GM18526 (cell line): ENCODE results near the gene RPL37A.

ENCODE experiments used
- POLR2A ChIP-seq: IDR thresholded peaks from 3 replicates; pipeline ENCODE4 v1.6.1; 2011; ENCODE audit not compliant: insufficient read length; ENCODE audit errors: extremely low read depth

The RPL37A gene

GRCh38 chr2:216522892-216523502 lies 24.4 kb downstream of the RPL37A start:
- TF ChIP-seq POLR2A, result no peak

DNA sequence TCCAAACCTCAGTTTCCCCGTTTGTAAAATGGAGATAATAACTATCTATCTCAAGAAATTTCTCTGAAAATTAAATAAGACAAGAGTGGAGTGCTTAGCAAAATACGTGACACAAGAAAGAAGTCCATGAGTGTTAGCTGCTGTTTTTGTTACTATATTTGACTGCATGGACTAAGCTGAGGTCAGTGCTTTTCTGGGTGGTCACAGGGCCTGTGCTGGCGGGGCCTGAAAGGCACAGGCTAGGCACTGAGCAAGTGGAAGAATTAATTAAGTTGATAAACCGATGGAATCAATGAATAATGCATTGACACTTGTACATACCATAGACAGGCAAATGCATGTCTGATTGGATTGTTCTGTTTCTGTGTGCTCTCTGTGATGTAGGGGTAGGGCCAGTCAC lies 27.3 kb downstream of the RPL37A start:
- TF ChIP-seq POLR2A, result no peak

DNA sequence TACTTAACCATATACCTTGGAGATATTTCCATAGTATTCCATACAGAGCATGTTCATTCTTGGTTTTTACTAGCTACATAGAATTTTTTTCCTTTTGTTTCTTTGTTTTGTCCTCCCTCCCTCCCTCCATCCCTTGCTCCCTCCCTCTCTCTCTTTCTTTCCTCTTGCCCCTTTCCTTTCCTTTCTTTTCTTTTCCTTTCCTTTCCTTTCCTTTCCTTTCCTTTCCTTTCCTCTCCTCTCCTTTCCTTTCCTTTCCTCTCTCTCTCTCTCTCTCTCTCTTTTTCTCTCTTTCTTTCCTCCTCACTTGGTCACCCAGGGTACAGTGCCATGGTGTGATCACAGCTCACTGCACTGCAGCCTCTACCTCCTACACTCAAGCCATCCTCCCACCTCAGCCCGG lies 28.3 kb downstream of the RPL37A start:
- no peak for TF ChIP-seq POLR2A

DNA sequence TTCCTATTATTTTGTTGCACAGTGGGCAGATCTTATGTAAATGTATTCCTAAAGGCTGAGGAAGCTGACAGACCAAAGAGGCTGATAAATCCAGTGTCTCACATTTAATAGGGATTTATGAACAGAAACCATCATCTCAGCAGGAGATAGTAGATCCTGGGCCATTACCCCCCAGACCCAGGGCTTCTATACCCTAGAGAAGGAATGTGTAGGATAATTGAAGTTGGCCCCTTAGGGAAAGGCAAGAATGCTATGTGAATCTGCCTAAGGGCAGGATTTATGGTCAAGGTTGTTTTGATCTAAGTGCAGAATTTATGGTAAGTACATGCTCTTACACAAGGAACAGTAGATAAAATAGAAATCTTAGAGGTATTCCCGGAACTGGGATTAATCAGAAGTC lies 29.0 kb downstream of the RPL37A start:
- no peak for TF ChIP-seq POLR2A

- no peak for TF ChIP-seq POLR2A
Observed at GRCh38 chr2:216532562-216532961, 33.9 kb downstream of the RPL37A start.

- no peak for TF ChIP-seq POLR2A
Observed at GRCh38 chr2:216533609-216534008, 35.0 kb downstream of the RPL37A start.

GRCh38 chr2:216534809-216535208 lies 36.2 kb downstream of the RPL37A start:
- TF ChIP-seq POLR2A, result no peak

DNA sequence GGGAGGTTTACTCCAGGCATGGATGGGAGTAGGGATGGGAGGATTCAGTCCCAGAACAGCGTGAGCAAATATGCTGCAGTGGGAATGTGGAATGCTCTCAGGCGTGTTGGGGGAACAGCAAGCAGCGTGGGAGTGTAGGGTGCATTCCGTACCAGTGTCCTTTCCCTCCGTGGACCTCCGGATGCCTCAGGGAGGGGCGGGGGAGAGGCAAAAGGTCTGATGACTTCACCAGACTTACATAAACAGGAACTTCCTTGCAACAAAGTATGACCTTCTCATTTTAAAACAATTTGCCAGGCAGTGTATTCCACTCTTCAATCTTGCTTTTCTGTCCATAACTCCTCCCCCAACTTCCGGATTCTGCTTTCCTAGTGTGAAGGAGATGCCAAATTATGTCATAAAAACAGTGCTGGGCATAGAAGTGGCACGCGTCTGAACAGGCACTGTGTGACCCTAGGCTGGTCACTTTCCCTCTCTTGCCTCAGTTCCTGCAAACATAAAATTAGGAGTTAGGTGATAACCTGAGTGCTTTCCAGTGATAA lies 36.9 kb downstream of the RPL37A start:
- TF ChIP-seq POLR2A, result no peak

DNA sequence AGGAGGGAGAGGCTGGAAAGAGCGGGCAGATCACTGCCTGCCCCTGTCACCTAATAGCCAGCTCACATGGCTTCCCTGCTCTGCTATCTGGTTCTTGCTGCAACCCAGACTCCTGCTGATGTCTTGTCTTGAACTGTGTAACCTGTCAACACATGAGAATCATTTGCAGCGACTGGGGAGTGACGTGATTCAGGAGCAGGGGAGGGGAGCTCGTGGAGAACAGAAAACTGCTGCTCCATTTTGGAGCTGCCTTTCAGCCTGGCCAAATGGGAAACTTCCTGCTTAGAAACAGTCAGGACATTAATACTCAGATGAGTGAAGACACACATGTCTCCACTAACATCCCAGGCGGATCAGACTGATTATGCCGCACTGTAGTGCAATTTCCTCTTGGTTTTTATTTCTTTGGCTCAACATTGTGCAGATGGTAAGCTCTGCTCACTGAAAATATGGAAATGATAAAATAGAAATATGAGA lies 38.1 kb downstream of the RPL37A start:
- TF ChIP-seq POLR2A, result no peak

- no peak for TF ChIP-seq POLR2A
Observed at GRCh38 chr2:216537366-216537765, 38.7 kb downstream of the RPL37A start.

DNA sequence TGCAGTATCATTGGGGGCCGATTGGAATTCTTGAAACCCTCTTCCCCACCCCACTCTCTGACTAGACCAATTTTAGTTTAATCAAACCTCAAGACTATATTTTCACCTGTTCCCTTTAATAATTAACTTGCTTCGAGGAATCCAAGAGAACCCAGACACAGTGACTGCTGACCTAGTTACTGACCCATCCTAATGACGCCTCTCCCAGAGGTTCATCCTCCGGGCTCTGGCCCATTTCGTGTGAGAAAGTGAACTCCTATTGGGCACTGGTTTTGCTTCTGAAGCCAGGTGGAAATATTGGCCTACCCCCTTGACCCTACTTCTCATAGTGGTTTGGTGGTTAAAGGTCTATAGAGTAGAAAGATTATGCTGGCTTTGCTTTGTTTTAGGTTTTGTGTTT lies 39.9 kb downstream of the RPL37A start:
- no peak for TF ChIP-seq POLR2A

GRCh38 chr2:216539120-216539519 lies 40.5 kb downstream of the RPL37A start:
- TF ChIP-seq POLR2A, result no peak

DNA sequence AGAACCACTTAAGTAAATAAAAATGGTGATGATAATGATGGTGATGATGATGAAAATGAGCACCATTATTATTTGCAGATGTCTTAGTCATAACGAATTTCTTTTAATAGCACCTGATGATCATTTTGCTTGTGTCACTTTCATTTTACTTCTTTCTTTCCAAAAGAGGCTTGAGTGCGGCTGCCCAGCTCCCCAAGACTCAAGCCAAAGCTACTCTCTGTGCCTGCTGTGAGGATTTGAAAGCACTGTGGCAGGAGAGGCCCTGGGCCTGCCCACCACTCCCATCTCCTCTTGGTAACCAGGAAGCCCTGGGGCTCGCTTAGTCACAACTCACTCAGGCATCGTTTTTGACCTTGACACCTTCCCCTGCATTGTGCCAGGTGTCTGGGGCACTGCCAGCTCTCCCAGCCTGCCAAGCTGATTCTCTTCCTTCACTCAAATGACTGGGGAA lies 41.2 kb downstream of the RPL37A start:
- no peak for TF ChIP-seq POLR2A

- TF ChIP-seq POLR2A, result no peak
Observed at GRCh38 chr2:216540920-216541319, 42.3 kb downstream of the RPL37A start.

DNA sequence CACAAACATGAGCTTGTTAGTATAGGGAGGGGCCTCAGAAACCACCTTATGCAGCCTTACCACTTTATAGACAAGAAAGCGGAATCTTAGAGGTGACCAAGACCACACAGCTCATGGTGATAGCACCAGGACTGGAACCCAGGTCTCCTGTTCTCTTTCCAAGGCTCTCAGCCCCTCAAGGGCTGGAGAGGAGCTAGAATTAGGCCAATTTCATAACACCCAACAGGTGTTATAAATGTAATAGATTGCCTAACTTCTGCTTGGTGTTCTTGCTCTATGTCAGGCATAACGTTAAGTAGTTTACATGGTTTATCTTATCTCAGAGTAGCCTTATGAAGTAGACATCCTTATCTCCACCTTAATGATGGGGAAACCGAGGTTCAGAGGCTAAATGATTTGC lies 42.9 kb downstream of the RPL37A start:
- TF ChIP-seq POLR2A, result no peak

GRCh38 chr2:216545359-216545758 lies 46.7 kb downstream of the RPL37A start:
- no peak for TF ChIP-seq POLR2A

- no peak for TF ChIP-seq POLR2A
Observed at GRCh38 chr2:216546241-216546640, 47.6 kb downstream of the RPL37A start.
